GM12875 (cell line): ENCODE measurements around the gene CAPN8.

Source experiments
- H3K4me3 ChIP-seq: one replicate; pipeline ENCODE4 v1.5.1; 2011; ENCODE audit warnings: low read depth, low read length, control low read depth
- CTCF ChIP-seq: IDR thresholded peaks from 2 replicates; pipeline ENCODE4 v1.5.1; 2011; ENCODE audit warnings: low read depth, mild to moderate bottlenecking, control low read depth, inconsistent platforms, low read length, moderate library complexity, borderline replicate concordance; ENCODE audit not compliant: insufficient read depth

Gene CAPN8

GRCh38 chr1:223543560-223543959, 121.9 kb downstream of the CAPN8 start:
- TF ChIP-seq CTCF, result no peak
- H3K4me3 ChIP-seq, result no peak overlapping the region

- TF ChIP-seq CTCF, result no peak
These were observed 122.7 kb downstream of the CAPN8 start for GRCh38 chr1:223542831-223543230.

GRCh38 chr1:223540485-223541106, 124.9 kb downstream of the CAPN8 start:
- TF ChIP-seq CTCF, result no peak

More at GRCh38 chr1:223542831-223543230, 122.7 kb downstream of the CAPN8 start:
- no peak overlapping the region for H3K4me3 ChIP-seq

GRCh38 chr1:223539750-223540149, 125.8 kb downstream of the CAPN8 start:
- TF ChIP-seq CTCF, result no peak
- H3K4me3 ChIP-seq, result no peak overlapping the region

More at GRCh38 chr1:223540485-223541106, 124.9 kb downstream of the CAPN8 start:
- no peak overlapping the region for H3K4me3 ChIP-seq

- no peak overlapping the region for H3K4me3 ChIP-seq
- no peak for TF ChIP-seq CTCF
These were observed 126.5 kb downstream of the CAPN8 start for GRCh38 chr1:223538981-223539380.

- no peak for TF ChIP-seq CTCF
- no peak overlapping the region for H3K4me3 ChIP-seq
These were observed 130.2 kb downstream of the CAPN8 start for GRCh38 chr1:223535319-223535718.

GRCh38 chr1:223534677-223535076, 130.8 kb downstream of the CAPN8 start:
- no peak overlapping the region for H3K4me3 ChIP-seq
- no peak for TF ChIP-seq CTCF
